Activated CD4-positive, alpha-beta T cell treated with anti-CD3 and anti-CD28 coated beads, Interleukin-2, amount 10 ng/mL, durations not matched to agents 7 days and 5 days (primary cell): ENCODE measurements around the gene FAM107B. TPM values are rescaled to one million over a fixed set of nuclear protein-coding genes. Genes with fewer than 3 reads are reported as not detected.
A peak's percentile ranks its signal among the peaks of the same experiment; 100 is the strongest.

Source experiments
- CTCF ChIA-PET: fragments of 350-600 bp; sonication (Branson Sonifier 250); formaldehyde crosslinking; loops from one replicate; lab custom pipeline; 2021; ENCODE audit warnings: antibody characterized with exemption; lab: Charles Lee
- POLR2A ChIA-PET: fragments of 350-600 bp; sonication (Branson Sonifier 250); formaldehyde crosslinking; loops from one replicate; lab custom pipeline; 2021; ENCODE audit warnings: antibody characterized with exemption; lab: Charles Lee
- DNase-seq: peaks from one replicate; pipeline ENCODE4 v3.0.0-alpha.2; 2020
- H3K27ac Mint-ChIP-seq: one replicate; pipeline ENCODE4 v1.8.0; 2021; ENCODE audit warnings: mild to moderate bottlenecking, moderate library complexity, mixed read lengths
- H3K27me3 Mint-ChIP-seq: one replicate; pipeline ENCODE4 v1.8.0; 2021; ENCODE audit warnings: mixed read lengths
- H3K36me3 Mint-ChIP-seq: one replicate; pipeline ENCODE4 v1.8.0; 2021; ENCODE audit warnings: low read depth, mixed read lengths
- H3K4me1 Mint-ChIP-seq: one replicate; pipeline ENCODE4 v1.8.0; 2021; ENCODE audit warnings: mixed read lengths
- H3K4me3 Mint-ChIP-seq: one replicate; pipeline ENCODE4 v1.8.0; 2021; ENCODE audit warnings: mild to moderate bottlenecking, moderate library complexity, mixed read lengths
- H3K9me3 Mint-ChIP-seq: one replicate; pipeline ENCODE4 v1.8.0; 2021; ENCODE audit warnings: mixed read lengths
- total RNA-seq, 2 experiments: library from RNA; stranded (reverse); gene quantifications; one replicate each; pipeline ENCODE4 v1.2.3, GENCODE V29; 2021

The FAM107B gene
- total RNA-seq, 2 experiments from 2014 or later: 180 to 220 TPM

DNA sequence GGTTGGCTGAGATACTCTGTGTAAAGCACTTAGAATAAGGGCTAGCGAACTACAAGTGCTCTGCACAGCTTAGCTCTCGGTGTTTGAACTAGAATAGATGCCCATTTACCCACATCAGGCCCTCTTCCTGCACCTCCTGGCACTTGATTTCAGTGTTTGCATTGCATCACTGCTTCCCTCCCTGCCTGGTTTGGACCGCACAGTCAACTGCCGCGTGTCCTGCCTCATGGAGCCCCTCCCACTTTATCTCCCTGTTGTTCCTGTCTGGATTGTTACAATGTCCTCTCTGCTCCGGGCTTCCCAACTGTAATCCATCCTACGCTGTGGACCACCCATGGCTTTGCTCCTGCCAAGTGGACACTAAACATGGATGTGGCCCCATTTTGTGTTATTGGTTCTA, 2.3 kb downstream of the FAM107B start:
- Mint-ChIP-seq H3K27me3 (no peaks in the 10 kb centered on the region), H3K9me3 (no peaks in the 10 kb centered on the region), H3K4me1 (no peaks in the 10 kb centered on the region), H3K4me3 (no peak overlapping the region), H3K27ac (no peak overlapping the region), H3K36me3 (no peaks in the 10 kb centered on the region)
- no peak for DNase-seq
- ChIA-PET CTCF (no interaction called here), POLR2A (no interaction called here)

DNA sequence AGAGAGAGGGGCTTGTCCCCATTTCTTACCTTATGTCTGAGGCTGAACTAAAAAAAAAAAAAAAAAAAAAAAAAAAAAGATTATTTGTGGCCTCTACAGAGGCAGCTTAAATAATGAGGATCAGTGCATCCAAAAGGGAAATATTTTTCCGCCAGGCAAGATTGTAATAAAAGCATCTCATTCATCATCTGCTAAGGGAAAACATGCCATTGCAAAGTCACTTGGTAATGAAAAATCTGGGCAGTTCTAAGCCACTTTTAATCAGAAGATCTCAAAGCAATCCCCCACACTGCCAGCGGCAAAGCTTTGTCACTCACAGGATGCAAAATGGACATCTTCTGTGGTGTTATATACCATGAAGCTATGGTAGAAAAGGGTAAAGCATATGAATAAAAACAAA, 3.8 kb downstream of the FAM107B start:
- no peak for DNase-seq
- H3K36me3 Mint-ChIP-seq: no peaks in the 10 kb centered on the region
- H3K27ac Mint-ChIP-seq: no peak overlapping the region
- ChIA-PET CTCF (no interaction called here), POLR2A (no interaction called here)
- no peaks in the 10 kb centered on the region for H3K9me3 Mint-ChIP-seq
- H3K4me1 Mint-ChIP-seq: no peaks in the 10 kb centered on the region
- H3K27me3 Mint-ChIP-seq: peaks cover 8% of the 10 kb centered on the region
- H3K4me3 Mint-ChIP-seq: no peak overlapping the region

DNA sequence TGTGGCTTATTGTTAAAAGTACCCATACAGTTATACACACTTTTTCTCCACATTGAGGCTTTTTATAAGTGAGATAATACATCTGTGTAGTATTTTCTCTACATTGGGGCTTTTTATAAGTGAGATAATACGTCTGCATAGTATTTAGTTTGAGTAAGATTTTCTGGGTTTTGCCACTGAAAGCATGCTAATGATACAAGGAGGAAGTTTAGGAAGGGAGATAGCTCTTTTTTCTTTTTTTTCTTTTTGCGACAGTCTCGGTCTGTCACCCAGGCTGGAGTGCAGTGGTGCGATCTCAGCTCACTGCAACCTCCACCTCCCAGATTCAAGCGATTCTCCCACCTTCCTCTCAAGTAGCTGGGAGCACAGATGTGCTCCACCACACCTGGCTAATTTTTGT, 13.3 kb downstream of the FAM107B start:
- H3K4me1 Mint-ChIP-seq: peaks cover 7% of the 10 kb centered on the region
- POLR2A ChIA-PET: no interaction called here
- peaks cover 6% of the 10 kb centered on the region for H3K27me3 Mint-ChIP-seq
- H3K27ac Mint-ChIP-seq: no peak overlapping the region
- CTCF ChIA-PET: no interaction called here
- H3K36me3 Mint-ChIP-seq: no peaks in the 10 kb centered on the region
- no peak overlapping the region for H3K4me3 Mint-ChIP-seq
- H3K9me3 Mint-ChIP-seq: no peaks in the 10 kb centered on the region
- no peak for DNase-seq

DNA sequence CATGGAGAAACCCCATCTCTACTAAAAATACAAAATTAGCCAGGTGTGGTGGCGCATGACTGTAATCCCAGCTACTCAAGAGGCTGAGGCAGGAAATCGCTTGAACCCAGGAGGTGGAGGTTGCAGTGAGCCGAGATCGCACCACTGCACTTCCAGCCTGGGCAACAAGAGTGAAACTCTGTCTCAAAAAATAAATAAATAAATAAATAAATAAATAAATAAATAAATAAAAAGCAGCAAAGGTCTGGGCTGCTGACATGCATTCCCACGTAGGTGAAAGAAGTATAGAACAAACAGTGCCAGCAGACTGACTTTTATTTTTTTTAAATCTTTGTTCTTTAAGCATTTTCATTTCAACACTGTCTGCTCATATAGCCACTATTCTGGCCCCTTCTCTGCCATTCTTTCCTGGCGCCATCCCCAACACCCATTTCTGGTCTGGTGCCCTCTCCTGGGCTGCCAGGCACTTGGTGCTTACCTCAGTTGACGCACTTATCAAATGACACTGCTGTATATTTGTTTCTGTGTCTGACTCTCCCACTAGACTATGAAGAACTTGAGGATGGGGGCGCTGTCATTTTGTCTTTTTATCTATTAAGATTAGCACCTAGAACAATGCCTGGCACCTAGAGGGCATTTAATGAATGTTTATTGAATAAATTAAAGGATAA, 15.6 kb downstream of the FAM107B start:
- no peak overlapping the region for H3K27ac Mint-ChIP-seq
- no peak overlapping the region for H3K4me3 Mint-ChIP-seq
- ChIA-PET POLR2A (no interaction called here), CTCF (interaction anchor here (0.6 to 1.0 kb wide), 2 partner anchors 27 to 207 kb away, joined by 3 read pairs; no protein-coding TSS in a partner anchor)
- DNase-seq: peak; percentile 10
- no peaks in the 10 kb centered on the region for H3K36me3 Mint-ChIP-seq
- no peaks in the 10 kb centered on the region for H3K27me3 Mint-ChIP-seq
- H3K9me3 Mint-ChIP-seq: no peaks in the 10 kb centered on the region
- H3K4me1 Mint-ChIP-seq: peaks cover 7% of the 10 kb centered on the region

DNA sequence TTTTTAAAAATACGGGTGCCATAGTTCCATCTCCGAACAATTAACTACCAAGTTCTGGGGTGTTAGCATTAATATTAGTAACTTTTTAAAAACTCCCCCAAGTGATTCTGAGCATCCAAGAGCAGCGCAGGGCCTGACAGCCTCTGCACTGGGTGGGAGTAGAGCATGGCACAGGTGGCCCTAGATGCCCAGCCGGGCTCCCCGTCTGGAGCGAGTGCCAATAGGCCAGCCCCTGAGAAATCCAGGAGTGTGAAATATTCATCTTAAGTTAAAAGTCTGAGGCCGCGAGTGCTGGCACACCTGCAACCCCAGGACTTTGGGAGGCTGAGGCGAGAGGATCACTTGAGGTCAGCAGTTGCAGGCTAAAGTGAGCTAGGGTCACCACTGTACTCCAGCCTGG, 16.2 kb downstream of the FAM107B start:
- Mint-ChIP-seq H3K9me3 (no peaks in the 10 kb centered on the region), H3K4me1 (peaks cover 7% of the 10 kb centered on the region)
- CTCF ChIA-PET: interaction anchor here (0.6 to 1.0 kb wide), 2 partner anchors 28 to 207 kb away, joined by 3 read pairs; no protein-coding TSS in a partner anchor

DNA sequence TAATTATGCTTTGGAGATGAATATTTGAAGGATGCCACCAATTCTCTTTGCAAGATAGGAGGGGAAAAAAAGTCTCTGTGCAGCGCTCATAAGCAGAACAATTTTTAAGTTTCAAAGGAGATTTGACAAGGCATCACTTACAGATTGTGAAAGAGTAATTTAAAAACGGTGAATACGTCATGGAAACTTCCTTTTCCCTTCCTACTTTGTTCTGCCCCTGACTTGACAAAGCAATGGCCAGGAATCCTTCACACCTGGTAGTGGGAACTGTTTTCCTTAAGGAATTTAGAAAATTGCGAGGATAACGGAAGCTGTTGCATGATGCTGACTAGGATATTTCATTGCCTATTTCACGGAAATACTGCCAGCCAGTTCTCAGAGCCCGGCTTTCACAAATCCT, 16.7 kb downstream of the FAM107B start:
- H3K9me3 Mint-ChIP-seq: no peaks in the 10 kb centered on the region
- H3K4me3 Mint-ChIP-seq: no peak overlapping the region
- peaks cover 7% of the 10 kb centered on the region for H3K4me1 Mint-ChIP-seq
- H3K27ac Mint-ChIP-seq: no peak overlapping the region
- no peaks in the 10 kb centered on the region for H3K27me3 Mint-ChIP-seq
- DNase-seq: no peak
- ChIA-PET POLR2A (no interaction called here), CTCF (interaction anchor here (1.0 kb wide), 1 partner anchor 28 kb away, joined by 3 read pairs; no protein-coding TSS in a partner anchor)
- no peaks in the 10 kb centered on the region for H3K36me3 Mint-ChIP-seq

More for the DNA sequence above, 16.2 kb downstream of the FAM107B start:
- Mint-ChIP-seq H3K27me3 (no peaks in the 10 kb centered on the region), H3K36me3 (no peaks in the 10 kb centered on the region), H3K27ac (no peak overlapping the region), H3K4me3 (no peak overlapping the region)
- no peak for DNase-seq
- POLR2A ChIA-PET: no interaction called here

DNA sequence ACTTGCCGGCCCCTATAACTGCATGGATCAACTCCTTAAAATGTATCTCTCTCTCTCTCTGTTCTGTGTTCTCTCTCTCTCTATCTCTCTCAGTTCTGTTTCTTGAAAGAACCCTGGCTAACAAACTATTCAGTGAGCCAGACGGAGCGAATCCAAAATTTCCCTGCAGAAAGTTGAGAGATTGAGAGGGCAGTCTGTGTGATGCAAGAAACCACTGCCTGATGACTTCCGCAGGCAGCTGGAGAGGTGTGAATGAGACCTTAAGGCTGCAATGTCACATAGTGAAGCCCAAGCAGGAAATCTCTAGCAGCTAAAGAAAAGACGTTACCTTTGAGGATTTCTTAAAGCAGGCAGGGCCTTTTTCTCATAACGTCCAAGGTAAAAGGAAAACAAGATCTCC, 17.3 kb downstream of the FAM107B start:
- no peaks in the 10 kb centered on the region for H3K27me3 Mint-ChIP-seq
- CTCF ChIA-PET: no interaction called here
- H3K4me1 Mint-ChIP-seq: peaks cover 7% of the 10 kb centered on the region
- no peak overlapping the region for H3K4me3 Mint-ChIP-seq
- no peak for DNase-seq
- no peak overlapping the region for H3K27ac Mint-ChIP-seq
- POLR2A ChIA-PET: no interaction called here
- no peaks in the 10 kb centered on the region for H3K9me3 Mint-ChIP-seq
- no peaks in the 10 kb centered on the region for H3K36me3 Mint-ChIP-seq

DNA sequence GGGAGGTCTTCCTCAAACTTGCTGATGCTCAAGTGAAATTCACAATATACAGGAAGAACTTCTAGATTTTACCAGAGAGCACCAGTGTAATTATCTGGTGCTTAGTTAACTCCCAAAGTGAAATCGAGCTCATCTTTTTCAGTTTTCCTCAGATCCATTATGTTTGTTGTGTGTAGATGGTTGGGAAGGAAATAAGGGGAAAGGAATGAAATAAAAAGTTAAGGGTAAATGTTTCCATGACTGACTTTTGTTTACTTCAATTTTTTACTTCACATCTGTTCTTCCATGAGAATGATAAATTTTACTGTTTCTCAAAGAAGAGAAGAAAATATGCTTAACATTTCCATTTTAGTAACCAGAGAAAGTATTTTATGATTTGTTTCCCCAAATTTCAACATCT, 21.3 kb downstream of the FAM107B start:
- no peak for DNase-seq
- H3K27me3 Mint-ChIP-seq: no peaks in the 10 kb centered on the region
- ChIA-PET POLR2A (no interaction called here), CTCF (interaction anchor here (0.6 to 1.0 kb wide), 3 partner anchors 11 to 420 kb away, joined by 3 to 4 read pairs (median 3); no protein-coding TSS in a partner anchor)
- no peaks in the 10 kb centered on the region for H3K36me3 Mint-ChIP-seq
- peaks cover 7% of the 10 kb centered on the region for H3K4me1 Mint-ChIP-seq
- no peak overlapping the region for H3K27ac Mint-ChIP-seq
- no peaks in the 10 kb centered on the region for H3K9me3 Mint-ChIP-seq
- no peak overlapping the region for H3K4me3 Mint-ChIP-seq

DNA sequence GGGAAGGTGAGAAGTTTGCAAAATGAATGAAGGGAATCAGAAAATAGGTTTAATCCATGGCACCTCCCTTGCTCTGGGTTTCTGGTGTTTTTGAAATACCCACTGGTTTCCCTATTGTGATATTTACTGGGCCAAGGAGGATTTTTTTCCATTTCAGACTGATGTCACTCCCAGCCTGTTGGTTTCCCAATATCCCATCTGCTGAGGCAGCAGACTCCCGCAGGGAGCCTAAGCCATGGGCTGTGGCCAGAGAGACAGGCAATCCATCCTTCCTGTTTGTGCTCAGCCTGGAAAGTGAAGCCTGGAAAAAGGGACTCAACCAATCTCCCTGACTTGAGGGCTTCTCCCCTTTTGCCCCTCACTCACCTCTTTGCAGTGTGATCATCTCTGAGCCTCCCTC, 22.8 kb downstream of the FAM107B start:
- H3K4me1 Mint-ChIP-seq: no peaks in the 10 kb centered on the region
- H3K27ac Mint-ChIP-seq: no peak overlapping the region

DNA sequence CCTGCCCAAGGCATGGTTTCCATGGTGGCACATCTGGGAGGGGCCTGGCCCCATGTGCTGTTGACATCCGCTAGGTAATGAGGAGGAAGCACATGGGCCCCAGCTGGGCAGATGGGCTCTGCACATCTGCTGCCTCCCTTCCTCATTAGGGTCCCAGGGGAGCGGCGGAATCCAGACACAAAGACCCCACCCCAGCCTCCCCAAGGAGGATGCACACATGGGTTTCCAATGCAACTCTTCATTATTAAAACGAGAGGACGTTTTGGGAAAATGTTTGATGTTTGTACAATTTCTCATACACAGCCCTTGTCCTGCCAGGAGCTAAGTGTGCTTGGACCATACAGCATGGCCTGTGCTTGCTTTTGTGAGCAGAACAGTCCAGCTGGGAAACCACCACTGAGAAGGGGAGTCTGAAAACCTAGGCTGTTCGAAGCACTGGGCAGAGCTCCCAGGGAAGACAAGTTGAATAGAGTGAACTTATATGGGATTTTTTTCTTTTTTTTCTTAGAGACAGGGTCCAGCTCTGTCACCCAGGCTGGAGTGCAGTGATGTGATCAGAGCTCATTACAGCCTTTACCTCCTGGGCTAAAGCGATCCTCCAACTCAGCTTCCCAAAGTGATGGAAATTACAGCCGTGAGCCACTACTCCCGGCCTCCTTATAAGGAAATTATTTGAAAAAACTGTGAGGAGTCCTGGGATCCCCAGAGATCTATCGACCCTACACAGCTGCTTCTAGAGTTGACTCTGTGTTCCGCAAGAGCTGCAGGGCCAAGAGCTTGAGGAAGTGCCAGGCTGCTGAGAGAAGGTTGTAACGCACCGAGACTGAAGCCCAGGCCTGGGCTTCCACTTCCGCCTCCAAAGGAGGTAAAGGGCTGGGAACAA, 23.4 kb downstream of the FAM107B start:
- no peak for DNase-seq
- Mint-ChIP-seq H3K4me3 (no peak overlapping the region), H3K27ac (no peak overlapping the region), H3K4me1 (no peaks in the 10 kb centered on the region), H3K36me3 (no peaks in the 10 kb centered on the region), H3K27me3 (peaks cover 3% of the 10 kb centered on the region), H3K9me3 (peaks cover 6% of the 10 kb centered on the region)
- ChIA-PET CTCF (interaction anchor here (0.9 to 1.1 kb wide), 4 partner anchors 12 to 34 kb away, joined by 3 read pairs; no protein-coding TSS in a partner anchor), POLR2A (no interaction called here)

More for the DNA sequence above, 22.8 kb downstream of the FAM107B start:
- no peak for DNase-seq
- Mint-ChIP-seq H3K27me3 (no peaks in the 10 kb centered on the region), H3K9me3 (peaks cover 5% of the 10 kb centered on the region), H3K4me3 (no peak overlapping the region), H3K36me3 (no peaks in the 10 kb centered on the region)
- POLR2A ChIA-PET: no interaction called here
- CTCF ChIA-PET: interaction anchor here (1.0 kb wide), 1 partner anchor 23 kb away, joined by 3 read pairs; no protein-coding TSS in a partner anchor

DNA sequence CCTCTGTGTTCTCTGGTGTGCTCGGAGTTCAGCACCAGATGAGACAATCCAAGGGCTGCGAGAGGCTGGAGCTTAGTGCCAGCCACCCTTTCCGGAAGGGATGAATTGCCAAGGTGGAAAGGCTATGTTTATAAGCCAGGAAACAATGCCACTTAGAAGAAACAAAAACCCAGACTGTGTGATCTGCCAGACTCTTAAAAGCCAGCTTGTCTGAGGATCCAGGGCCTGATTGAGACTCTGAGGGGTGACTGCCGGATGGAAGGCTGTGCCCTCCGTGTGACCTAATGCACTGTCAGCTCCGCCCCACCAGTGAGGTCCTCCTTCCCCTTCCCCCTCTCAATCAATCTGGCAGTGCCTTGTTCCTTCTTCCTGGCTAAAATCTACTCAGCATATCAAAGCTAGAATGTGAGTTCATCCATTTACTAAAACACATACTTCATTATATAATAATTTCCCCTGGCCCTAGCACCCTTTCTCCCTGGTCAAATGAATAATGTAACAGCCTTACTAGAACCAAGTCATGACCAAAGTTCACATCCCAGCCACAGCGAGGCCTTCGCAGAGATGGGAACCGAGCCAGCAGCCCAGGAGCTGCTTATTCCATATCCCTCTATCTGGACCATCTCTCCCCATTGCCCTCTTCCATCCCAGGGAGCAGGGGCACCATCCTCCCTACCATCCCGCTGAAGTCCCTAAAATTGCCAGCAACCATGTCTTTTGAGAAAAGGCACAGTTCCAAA, 25.5 kb downstream of the FAM107B start:
- Mint-ChIP-seq H3K27ac (no peak overlapping the region), H3K9me3 (peaks cover 9% of the 10 kb centered on the region)
- CTCF ChIA-PET: interaction anchor here (1.5 kb wide), 1 partner anchor 9 kb away, joined by 3 read pairs; no protein-coding TSS in a partner anchor

DNA sequence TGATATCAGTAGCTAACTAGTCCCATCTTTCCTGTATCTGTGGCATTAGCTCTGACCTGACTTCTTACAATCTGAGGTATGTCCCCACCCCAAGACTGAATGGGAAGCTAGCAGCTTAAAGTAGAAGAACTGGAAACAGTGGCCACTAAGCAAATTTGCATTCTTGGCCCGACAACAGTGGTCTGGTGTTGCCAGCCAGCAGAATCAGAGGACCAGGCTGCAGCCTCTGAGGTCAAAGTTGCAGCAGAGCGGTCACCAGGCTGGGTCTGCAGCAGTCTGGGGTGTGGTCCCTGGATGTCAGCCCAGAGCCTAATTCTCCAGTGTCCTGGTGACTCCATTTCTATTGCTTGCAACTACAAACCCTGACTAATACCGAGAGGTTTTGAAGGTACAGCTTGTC, 26.3 kb downstream of the FAM107B start:
- no peak overlapping the region for H3K4me3 Mint-ChIP-seq
- no peaks in the 10 kb centered on the region for H3K4me1 Mint-ChIP-seq
- ChIA-PET POLR2A (interaction anchor here (0.6 kb wide), 1 partner anchor 9 kb away, joined by 5 read pairs; no protein-coding TSS in a partner anchor), CTCF (no interaction called here)
- no peak overlapping the region for H3K27ac Mint-ChIP-seq
- H3K9me3 Mint-ChIP-seq: peaks cover 13% of the 10 kb centered on the region
- DNase-seq: no peak
- H3K27me3 Mint-ChIP-seq: peaks cover 8% of the 10 kb centered on the region
- peaks cover 6% of the 10 kb centered on the region for H3K36me3 Mint-ChIP-seq

More for the DNA sequence above, 25.5 kb downstream of the FAM107B start:
- H3K27me3 Mint-ChIP-seq: peaks cover 8% of the 10 kb centered on the region
- H3K36me3 Mint-ChIP-seq: peaks cover 4% of the 10 kb centered on the region
- POLR2A ChIA-PET: interaction anchor here (0.6 kb wide), 1 partner anchor 10 kb away, joined by 5 read pairs; no protein-coding TSS in a partner anchor
- no peak for DNase-seq
- H3K4me1 Mint-ChIP-seq: no peaks in the 10 kb centered on the region
- no peak overlapping the region for H3K4me3 Mint-ChIP-seq
